Retinal pigment epithelial cell (primary cell): Measurements from ENCODE around the gene SST.
A peak's percentile ranks its signal among the peaks of the same experiment; 100 is the strongest.

Experiments
- DNase-seq: peaks from one replicate; pipeline ENCODE4 v3.0.0-alpha.2; 2010; ENCODE audit warnings: low read depth
- H3K4me3 ChIP-seq: 2 replicates; pipeline ENCODE4 v1.5.1; 2011; ENCODE audit warnings: mild to moderate bottlenecking, low read length, control low read depth, moderate library complexity
- TF ChIP-seq, protein P1 (sequence below): conservative IDR thresholded peaks from 2 replicates; pipeline ENCODE4 v1.5.1; 2011; ENCODE audit warnings: low read depth, low read length, control low read depth, inconsistent platforms

SST gene

GRCh38 chr3:187709155-187709554, 39.0 kb upstream of the SST start:
- H3K4me3 ChIP-seq, result no peak overlapping the region
- no peak for DNase-seq
- TF ChIP-seq, protein P1, sequence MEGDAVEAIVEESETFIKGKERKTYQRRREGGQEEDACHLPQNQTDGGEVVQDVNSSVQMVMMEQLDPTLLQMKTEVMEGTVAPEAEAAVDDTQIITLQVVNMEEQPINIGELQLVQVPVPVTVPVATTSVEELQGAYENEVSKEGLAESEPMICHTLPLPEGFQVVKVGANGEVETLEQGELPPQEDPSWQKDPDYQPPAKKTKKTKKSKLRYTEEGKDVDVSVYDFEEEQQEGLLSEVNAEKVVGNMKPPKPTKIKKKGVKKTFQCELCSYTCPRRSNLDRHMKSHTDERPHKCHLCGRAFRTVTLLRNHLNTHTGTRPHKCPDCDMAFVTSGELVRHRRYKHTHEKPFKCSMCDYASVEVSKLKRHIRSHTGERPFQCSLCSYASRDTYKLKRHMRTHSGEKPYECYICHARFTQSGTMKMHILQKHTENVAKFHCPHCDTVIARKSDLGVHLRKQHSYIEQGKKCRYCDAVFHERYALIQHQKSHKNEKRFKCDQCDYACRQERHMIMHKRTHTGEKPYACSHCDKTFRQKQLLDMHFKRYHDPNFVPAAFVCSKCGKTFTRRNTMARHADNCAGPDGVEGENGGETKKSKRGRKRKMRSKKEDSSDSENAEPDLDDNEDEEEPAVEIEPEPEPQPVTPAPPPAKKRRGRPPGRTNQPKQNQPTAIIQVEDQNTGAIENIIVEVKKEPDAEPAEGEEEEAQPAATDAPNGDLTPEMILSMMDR, result peak; percentile 19

GRCh38 chr3:187708696-187709095, 38.5 kb upstream of the SST start:
- H3K4me3 ChIP-seq, result no peak overlapping the region
- no peak for DNase-seq
- TF ChIP-seq, protein P1, result no peak

- DNase-seq, result no peak
- TF ChIP-seq, protein P1, result no peak
- no peak overlapping the region for H3K4me3 ChIP-seq
Measured at GRCh38 chr3:187706971-187707370, 36.8 kb upstream of the SST start.

DNA sequence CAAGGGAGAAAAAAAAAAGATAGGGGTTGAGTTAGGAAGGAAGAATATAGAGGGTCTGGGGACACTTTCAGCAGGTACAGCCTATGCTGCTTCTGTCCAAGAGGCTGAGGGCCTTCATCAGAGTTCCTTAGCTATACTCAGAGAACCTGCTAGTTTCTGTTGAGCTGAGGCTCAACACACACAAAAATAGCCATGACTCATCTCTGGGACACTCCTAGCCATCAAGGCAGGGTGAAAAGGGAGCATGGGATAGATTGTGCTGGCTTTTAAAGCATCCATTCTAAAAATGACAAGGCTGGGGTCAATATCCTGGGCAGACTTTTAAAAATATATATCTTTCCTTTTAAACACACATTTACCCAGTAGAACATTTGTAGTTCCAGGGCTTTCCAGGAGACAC, 35.0 kb upstream of the SST start:
- no peak for DNase-seq
- no peak overlapping the region for H3K4me3 ChIP-seq
- TF ChIP-seq, protein P1, result no peak

GRCh38 chr3:187702507-187703033, 32.4 kb upstream of the SST start, which contains the start of gene RTP2:
RTP2 (minus strand) TSS chr3:187702557; CDS start chr3:187702128, 429 bp downstream.
- no peak within 1 kb of the TSS for H3K4me3 ChIP-seq
- TF ChIP-seq, protein P1, result no peak
- no peak for DNase-seq

GRCh38 chr3:187700249-187700648, 30.1 kb upstream of the SST start:
- H3K4me3 ChIP-seq, result no peak overlapping the region
- DNase-seq, result no peak
- TF ChIP-seq, protein P1, result no peak
